ENCODE measurements around the gene UPF1.

Gene UPF1

GRCh38 chr19:18860725-18861124 lies 29.0 kb downstream of the UPF1 start:
- peaks cover 98% of the 10 kb centered on the region for H3K36me3 ChIP-seq (ENCODE audit: control insufficient read depth, insufficient read depth, low read length)
- no peaks in the 10 kb centered on the region for H3K27me3 ChIP-seq (ENCODE audit: control insufficient read depth, insufficient read depth, low read length)
- no peak overlapping the region for H3K9ac ChIP-seq (ENCODE audit: low read length)
- H3K4me3 ChIP-seq (ENCODE audit: low read depth, low read length): no peak overlapping the region
- H3K4me1 ChIP-seq (ENCODE audit: control insufficient read depth, insufficient read depth, low read length): no peaks in the 10 kb centered on the region
- H3K9me3 ChIP-seq (ENCODE audit: control insufficient read depth, insufficient read depth, low read depth, low read length): no peaks in the 10 kb centered on the region
- no peak overlapping the region for H3K27ac ChIP-seq (ENCODE audit: low read depth, low read length)

- no peak overlapping the region for H3K9ac ChIP-seq (ENCODE audit: low read length)
- H3K27me3 ChIP-seq (ENCODE audit: control insufficient read depth, insufficient read depth, low read length): no peaks in the 10 kb centered on the region
- peaks cover 98% of the 10 kb centered on the region for H3K36me3 ChIP-seq (ENCODE audit: control insufficient read depth, insufficient read depth, low read length)
Observed at GRCh38 chr19:18861235-18861634, 29.5 kb downstream of the UPF1 start.

GRCh38 chr19:18861917-18862316 lies 30.2 kb downstream of the UPF1 start:
- Histone ChIP-seq H3K36me3 (ENCODE audit: control insufficient read depth, insufficient read depth, low read length) (peaks cover 92% of the 10 kb centered on the region), H3K4me1 (ENCODE audit: control insufficient read depth, insufficient read depth, low read length) (no peaks in the 10 kb centered on the region), H3K9me3 (ENCODE audit: control insufficient read depth, insufficient read depth, low read depth, low read length) (no peaks in the 10 kb centered on the region), H3K9ac (ENCODE audit: low read length) (no peak overlapping the region), H3K27me3 (ENCODE audit: control insufficient read depth, insufficient read depth, low read length) (no peaks in the 10 kb centered on the region), H3K4me3 (ENCODE audit: low read depth, low read length) (no peak overlapping the region), H3K27ac (ENCODE audit: low read depth, low read length) (no peak overlapping the region)

More at GRCh38 chr19:18861235-18861634, 29.5 kb downstream of the UPF1 start:
- Histone ChIP-seq H3K27ac (ENCODE audit: low read depth, low read length) (no peak overlapping the region), H3K4me1 (ENCODE audit: control insufficient read depth, insufficient read depth, low read length) (no peaks in the 10 kb centered on the region), H3K4me3 (ENCODE audit: low read depth, low read length) (no peak overlapping the region), H3K9me3 (ENCODE audit: control insufficient read depth, insufficient read depth, low read depth, low read length) (no peaks in the 10 kb centered on the region)

- Histone ChIP-seq H3K27ac (ENCODE audit: low read depth, low read length) (no peak overlapping the region), H3K9me3 (ENCODE audit: control insufficient read depth, insufficient read depth, low read depth, low read length) (no peaks in the 10 kb centered on the region), H3K36me3 (ENCODE audit: control insufficient read depth, insufficient read depth, low read length) (peaks cover 92% of the 10 kb centered on the region), H3K4me1 (ENCODE audit: control insufficient read depth, insufficient read depth, low read length) (0 out of 2 replicates have a peak, but pooled peaks cover 2% of the 10 kb centered on the region), H3K27me3 (ENCODE audit: control insufficient read depth, insufficient read depth, low read length) (no peaks in the 10 kb centered on the region), H3K4me3 (ENCODE audit: low read depth, low read length) (no peak overlapping the region), H3K9ac (ENCODE audit: low read length) (no peak overlapping the region)
Observed at GRCh38 chr19:18862976-18863842, 31.4 kb downstream of the UPF1 start.

- Histone ChIP-seq H3K4me1 (ENCODE audit: control insufficient read depth, insufficient read depth, low read length) (0 out of 2 replicates have a peak, but pooled peaks cover 2% of the 10 kb centered on the region), H3K9me3 (ENCODE audit: control insufficient read depth, insufficient read depth, low read depth, low read length) (no peaks in the 10 kb centered on the region), H3K36me3 (ENCODE audit: control insufficient read depth, insufficient read depth, low read length) (peaks cover 87% of the 10 kb centered on the region), H3K27me3 (ENCODE audit: control insufficient read depth, insufficient read depth, low read length) (no peaks in the 10 kb centered on the region), H3K4me3 (ENCODE audit: low read depth, low read length) (no peak overlapping the region), H3K9ac (ENCODE audit: low read length) (no peak overlapping the region), H3K27ac (ENCODE audit: low read depth, low read length) (no peak overlapping the region)
Observed at GRCh38 chr19:18863843-18864362, 32.1 kb downstream of the UPF1 start.

- no peak overlapping the region for H3K4me3 ChIP-seq (ENCODE audit: low read depth, low read length)
- H3K9ac ChIP-seq (ENCODE audit: low read length): no peak overlapping the region
- no peaks in the 10 kb centered on the region for H3K9me3 ChIP-seq (ENCODE audit: control insufficient read depth, insufficient read depth, low read depth, low read length)
- H3K27me3 ChIP-seq (ENCODE audit: control insufficient read depth, insufficient read depth, low read length): no peaks in the 10 kb centered on the region
- H3K4me1 ChIP-seq (ENCODE audit: control insufficient read depth, insufficient read depth, low read length): 0 out of 2 replicates have a peak, but pooled peaks cover 5% of the 10 kb centered on the region
- peaks cover 73% of the 10 kb centered on the region for H3K36me3 ChIP-seq (ENCODE audit: control insufficient read depth, insufficient read depth, low read length)
- no peak overlapping the region for H3K27ac ChIP-seq (ENCODE audit: low read depth, low read length)
Observed at GRCh38 chr19:18865106-18865972, 33.6 kb downstream of the UPF1 start.

- H3K9me3 ChIP-seq (ENCODE audit: control insufficient read depth, insufficient read depth, low read depth, low read length): no peaks in the 10 kb centered on the region
- H3K36me3 ChIP-seq (ENCODE audit: control insufficient read depth, insufficient read depth, low read length): peaks cover 64% of the 10 kb centered on the region
- H3K9ac ChIP-seq (ENCODE audit: low read length): no peak overlapping the region
- H3K27ac ChIP-seq (ENCODE audit: low read depth, low read length): no peak overlapping the region
- H3K4me1 ChIP-seq (ENCODE audit: control insufficient read depth, insufficient read depth, low read length): peaks cover 10% of the 10 kb centered on the region; the same call in 1 of the 2 replicates
- no peak overlapping the region for H3K4me3 ChIP-seq (ENCODE audit: low read depth, low read length)
- H3K27me3 ChIP-seq (ENCODE audit: control insufficient read depth, insufficient read depth, low read length): no peaks in the 10 kb centered on the region
Observed at GRCh38 chr19:18865973-18866799, 34.4 kb downstream of the UPF1 start.

GRCh38 chr19:18866800-18867123 lies 35.0 kb downstream of the UPF1 start:
- H3K9ac ChIP-seq (ENCODE audit: low read length): no peak overlapping the region
- no peaks in the 10 kb centered on the region for H3K27me3 ChIP-seq (ENCODE audit: control insufficient read depth, insufficient read depth, low read length)
- H3K4me1 ChIP-seq (ENCODE audit: control insufficient read depth, insufficient read depth, low read length): peaks cover 10% of the 10 kb centered on the region; the same call in 1 of the 2 replicates
- H3K9me3 ChIP-seq (ENCODE audit: control insufficient read depth, insufficient read depth, low read depth, low read length): no peaks in the 10 kb centered on the region
- H3K27ac ChIP-seq (ENCODE audit: low read depth, low read length): no peak overlapping the region
- peaks cover 59% of the 10 kb centered on the region for H3K36me3 ChIP-seq (ENCODE audit: control insufficient read depth, insufficient read depth, low read length)
- no peak overlapping the region for H3K4me3 ChIP-seq (ENCODE audit: low read depth, low read length)

GRCh38 chr19:18867199-18867598 lies 35.4 kb downstream of the UPF1 start:
- Histone ChIP-seq H3K9me3 (ENCODE audit: control insufficient read depth, insufficient read depth, low read depth, low read length) (no peaks in the 10 kb centered on the region), H3K27ac (ENCODE audit: low read depth, low read length) (no peak overlapping the region), H3K4me1 (ENCODE audit: control insufficient read depth, insufficient read depth, low read length) (peaks cover 10% of the 10 kb centered on the region; the same call in 1 of the 2 replicates), H3K9ac (ENCODE audit: low read length) (no peak overlapping the region), H3K4me3 (ENCODE audit: low read depth, low read length) (no peak overlapping the region), H3K36me3 (ENCODE audit: control insufficient read depth, insufficient read depth, low read length) (peaks cover 54% of the 10 kb centered on the region), H3K27me3 (ENCODE audit: control insufficient read depth, insufficient read depth, low read length) (no peaks in the 10 kb centered on the region)

GRCh38 chr19:18867751-18868150 lies 36.0 kb downstream of the UPF1 start:
- H3K36me3 ChIP-seq (ENCODE audit: control insufficient read depth, insufficient read depth, low read length): peaks cover 49% of the 10 kb centered on the region
- no peak overlapping the region for H3K4me3 ChIP-seq (ENCODE audit: low read depth, low read length)
- H3K9ac ChIP-seq (ENCODE audit: low read length): no peak overlapping the region
- H3K4me1 ChIP-seq (ENCODE audit: control insufficient read depth, insufficient read depth, low read length): peaks cover 10% of the 10 kb centered on the region; the same call in 1 of the 2 replicates
- H3K9me3 ChIP-seq (ENCODE audit: control insufficient read depth, insufficient read depth, low read depth, low read length): no peaks in the 10 kb centered on the region
- H3K27me3 ChIP-seq (ENCODE audit: control insufficient read depth, insufficient read depth, low read length): no peaks in the 10 kb centered on the region
- no peak overlapping the region for H3K27ac ChIP-seq (ENCODE audit: low read depth, low read length)

Measured in HUES6 (cell line).